HG02852 (cell line): ENCODE results near the gene MXD3.
"Not testable (repeated sequence)": the region's sequence is repeated elsewhere in the genome, so short reads cannot be mapped to it uniquely, and the experiment has no call there.

Source experiments
- ATAC-seq: cut with Tn5 transposase; IDR thresholded peaks from one replicate; pipeline ENCODE4 v1.9.1; 2021; ENCODE audit warnings: mild to moderate bottlenecking, moderate library complexity; ENCODE audit not compliant: unreplicated experiment

MXD3 gene

DNA sequence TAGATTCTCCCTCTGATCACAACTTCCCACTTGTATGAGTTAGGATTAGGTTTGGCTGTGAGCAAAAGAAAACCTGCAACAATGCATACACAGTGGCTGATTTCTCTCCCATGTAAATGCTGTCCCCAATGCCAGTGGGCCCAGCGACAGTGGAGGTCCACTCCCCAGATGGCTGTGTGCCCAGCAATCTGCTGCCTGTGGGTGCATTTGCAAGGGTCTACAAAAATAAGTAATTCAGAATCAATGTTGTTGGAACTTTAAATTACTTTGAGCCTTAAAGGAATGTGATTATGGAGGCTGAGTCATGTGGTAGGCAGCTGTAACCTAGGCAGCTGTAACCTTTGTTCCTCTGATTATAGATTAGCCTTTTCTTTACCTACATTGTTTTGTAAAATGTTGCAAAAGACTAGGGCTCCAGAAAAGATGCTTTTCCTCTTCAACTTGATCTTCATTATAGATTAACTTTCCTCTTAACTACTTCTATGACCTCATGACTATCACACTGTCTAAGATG is 14.2 kb upstream of the MXD3 start:
- ATAC-seq, result no peak

DNA sequence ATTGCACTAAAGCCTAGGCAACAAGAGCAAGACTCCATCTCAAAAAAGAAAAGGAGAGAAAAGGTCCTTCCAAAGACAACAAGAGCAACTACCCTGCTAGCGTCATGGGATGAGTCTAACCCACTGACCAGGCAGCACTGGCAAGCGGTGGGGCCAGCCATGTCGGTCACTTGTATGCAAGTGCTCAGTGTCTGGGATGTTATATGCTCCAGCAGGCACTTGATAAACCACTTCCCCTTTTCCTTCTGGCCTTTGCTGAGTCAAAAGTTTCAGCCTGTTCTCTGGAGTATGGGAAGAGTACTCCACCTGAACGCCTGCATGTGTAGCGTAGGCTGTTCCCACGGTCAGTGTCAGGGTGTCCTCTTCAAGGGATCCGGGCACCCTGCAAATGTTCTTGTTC is 9.2 kb upstream of the MXD3 start:
- ATAC-seq, result no peak

DNA sequence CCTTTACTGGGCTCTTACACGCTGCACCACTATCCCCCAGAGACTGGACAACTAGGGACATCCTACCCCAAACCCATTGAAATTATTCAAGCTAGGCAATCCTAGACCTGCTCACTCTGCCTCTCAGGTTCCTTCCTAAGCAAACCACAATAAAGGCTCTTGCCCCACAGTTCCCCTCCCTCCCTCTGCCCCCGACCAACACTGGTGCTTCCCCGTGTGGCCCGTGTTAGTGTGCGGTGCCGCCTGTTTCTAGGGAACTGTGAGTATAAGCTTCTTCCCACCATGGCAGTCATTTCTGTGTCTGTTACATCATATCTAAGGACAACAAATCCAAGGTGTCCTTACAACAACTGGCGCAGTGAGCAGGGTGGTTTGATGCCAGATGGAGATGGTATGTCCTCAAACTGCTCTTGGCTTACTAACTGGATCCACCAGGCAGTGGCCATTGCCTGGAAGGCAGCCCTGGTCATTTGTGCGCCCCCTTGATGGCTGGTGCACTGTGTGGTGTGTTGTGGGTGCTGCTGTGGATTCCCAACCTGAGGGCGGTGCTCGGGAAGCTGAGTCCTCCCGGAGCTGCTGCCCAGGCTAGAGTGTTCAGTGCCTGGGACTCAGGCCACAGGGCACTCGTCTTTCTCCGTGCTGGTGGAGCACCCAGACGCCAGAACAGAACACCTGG is 8.4 kb upstream of the MXD3 start:
- ATAC-seq, result no peak

DNA sequence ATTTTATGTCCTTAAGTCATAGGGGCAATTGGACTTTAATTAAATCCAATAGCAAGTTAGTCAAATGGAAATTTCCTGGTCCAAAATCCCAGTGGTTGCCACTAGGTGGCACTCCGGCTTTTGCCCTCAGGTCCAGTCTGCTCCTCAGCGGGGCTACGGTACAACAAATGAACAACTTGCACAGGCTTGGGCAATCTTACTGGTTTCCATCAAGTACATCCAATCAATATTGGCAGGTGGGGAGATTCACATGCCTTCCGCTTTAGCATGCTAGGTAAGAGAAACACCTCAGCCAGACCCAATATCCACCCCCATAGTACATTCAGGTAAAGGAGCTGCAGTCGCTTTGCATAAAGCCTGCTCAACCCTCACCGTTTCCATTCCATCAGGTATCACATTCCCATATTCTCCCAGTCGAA is 6.3 kb upstream of the MXD3 start:
- ATAC-seq, result no peak

DNA sequence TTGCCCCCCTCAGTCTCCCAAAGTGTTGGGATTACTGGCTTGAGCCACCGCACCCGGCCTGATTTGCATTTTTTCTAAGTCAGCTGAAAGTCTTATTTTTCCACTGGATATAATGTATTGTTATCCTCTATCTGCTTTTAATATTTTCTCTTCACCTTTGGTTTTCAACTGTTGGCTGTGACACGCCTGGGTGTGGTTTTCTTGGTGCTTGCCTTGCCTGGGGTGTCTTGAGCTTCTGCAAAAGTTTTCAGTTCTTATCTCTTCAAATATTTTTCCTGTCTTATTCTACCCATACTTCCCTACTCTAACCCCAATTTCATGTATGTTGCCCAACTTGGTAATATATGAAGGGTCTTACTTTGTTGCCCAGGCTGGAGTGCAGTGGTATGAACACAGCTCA is 4.3 kb upstream of the MXD3 start:
- no peak for ATAC-seq

DNA sequence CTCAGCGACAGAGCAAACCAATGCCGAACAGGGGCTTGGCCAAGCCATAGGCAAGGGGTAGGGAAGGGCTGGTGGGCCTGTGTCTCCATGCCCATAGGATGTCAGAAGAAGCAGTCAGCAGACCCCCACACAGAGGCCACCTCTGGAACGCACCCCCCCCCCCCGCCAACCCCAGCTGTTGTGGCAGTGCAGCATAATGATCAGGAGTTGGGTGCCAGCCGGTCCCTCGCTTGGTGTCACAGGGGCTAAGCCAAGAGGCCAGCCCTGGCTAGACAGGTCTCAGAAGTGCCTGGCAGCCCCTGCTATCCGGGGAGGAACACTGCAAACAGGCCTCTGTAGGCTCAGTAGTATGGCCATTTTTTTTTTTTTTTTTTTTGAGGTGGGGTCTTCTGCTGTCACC is 3.7 kb upstream of the MXD3 start:
- no peak for ATAC-seq

DNA sequence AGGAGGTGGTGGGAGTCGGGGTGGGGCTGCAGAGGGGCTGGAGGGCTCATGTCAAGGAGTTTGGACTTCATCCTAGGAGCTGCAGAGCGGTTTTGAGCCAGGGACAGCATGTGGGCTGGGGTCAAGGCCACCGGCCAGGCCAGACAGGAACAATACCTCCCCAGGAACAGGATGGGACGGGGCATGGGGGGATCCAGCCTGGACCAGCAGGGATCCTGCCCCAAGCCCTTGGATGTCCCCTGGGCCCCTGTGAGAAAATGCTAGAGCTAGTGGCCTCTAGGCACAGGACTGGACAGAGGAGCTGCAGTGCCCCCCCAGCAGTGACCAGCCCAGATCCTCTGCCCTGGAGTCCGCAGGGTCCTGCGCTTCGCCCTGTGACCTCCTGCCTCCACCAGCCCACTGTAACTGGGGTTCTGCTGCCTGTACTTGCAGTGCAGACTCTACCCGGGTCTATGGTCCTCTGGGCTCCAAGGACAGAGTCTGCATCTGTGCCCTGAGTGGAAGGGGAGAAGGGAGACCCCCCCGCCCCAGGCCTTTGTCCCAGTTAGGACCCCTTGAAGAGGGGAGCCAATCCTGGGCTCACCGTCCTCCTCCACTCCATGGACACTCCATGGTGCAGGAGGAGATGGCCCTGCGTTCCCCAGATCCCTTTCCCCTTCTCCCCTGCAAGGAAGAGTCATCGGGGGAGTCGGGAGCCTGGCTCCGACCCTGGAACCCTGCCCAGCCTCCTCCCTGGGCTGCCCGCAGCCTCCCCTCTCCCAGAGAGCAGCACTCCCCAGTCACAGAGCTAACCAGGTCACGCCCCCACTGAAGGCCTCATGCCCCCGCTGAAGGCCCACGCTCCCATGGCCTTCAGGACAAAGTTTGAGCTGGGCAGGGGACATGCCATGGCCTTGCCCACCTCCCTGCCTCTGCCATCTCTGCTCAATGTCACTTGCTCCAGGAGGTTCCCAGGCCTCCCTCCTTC is 3.0 kb upstream of the MXD3 start:
- ATAC-seq, result no peak

DNA sequence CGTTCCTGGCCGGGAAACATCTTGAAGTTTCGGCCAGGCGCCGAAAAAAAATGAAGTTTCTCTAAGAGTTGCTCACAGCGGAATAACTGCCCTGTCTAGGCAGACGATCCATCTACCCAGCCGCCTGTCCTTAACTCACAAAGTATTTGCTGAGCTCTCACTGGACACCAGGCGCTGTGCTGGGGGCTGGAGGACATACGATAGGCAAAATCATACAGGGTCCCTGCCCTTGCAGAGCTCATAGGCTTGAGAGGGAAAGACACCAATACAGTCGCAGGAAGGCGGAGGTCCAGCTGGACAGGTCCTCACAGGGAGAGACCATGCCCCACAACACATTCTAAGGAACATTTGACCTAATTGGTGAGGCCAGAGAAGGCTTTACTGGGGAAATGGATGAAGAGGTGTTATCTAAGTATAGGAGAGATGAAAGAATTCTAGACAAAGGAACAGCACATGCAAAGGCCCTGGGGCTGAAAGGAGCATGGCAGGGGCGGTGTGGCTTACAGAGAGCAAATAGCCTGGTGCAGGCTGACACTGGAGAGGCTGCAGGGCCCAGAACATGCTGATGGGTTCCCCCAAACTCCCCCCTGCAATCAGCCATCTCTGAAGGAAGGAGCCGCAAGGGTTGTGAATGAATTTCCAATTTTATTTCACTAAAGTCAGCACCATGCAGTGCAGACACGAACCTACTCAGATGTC is 2.0 kb upstream of the MXD3 start:
- ATAC-seq, result no peak

DNA sequence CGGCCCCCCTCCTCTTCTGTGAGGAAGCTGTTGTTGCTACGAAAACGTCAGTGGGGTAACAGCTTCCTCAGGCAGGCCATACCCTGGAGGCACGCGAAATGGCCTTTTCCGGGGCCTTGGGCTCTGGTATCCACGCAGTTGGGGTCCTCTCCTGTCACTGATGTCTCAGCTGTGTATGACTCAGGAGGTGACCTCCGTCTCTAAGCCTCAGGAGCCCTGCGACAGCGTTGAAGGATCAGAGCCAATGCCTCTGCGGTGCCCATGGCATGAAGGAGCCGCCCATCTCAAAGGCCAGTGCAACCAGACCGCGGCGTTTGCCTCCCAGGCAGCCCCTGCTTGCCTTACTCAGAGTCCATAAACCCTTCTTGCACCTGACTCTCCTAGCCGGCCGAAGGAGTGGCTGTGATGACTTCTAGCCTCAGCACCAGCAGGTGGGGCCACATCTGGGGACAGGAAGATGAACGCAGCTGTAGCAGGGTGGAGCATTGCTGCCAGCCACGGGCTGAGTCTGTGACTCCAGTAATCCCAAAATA is 1.0 kb upstream of the MXD3 start:
- peak; percentile 21 for ATAC-seq

DNA sequence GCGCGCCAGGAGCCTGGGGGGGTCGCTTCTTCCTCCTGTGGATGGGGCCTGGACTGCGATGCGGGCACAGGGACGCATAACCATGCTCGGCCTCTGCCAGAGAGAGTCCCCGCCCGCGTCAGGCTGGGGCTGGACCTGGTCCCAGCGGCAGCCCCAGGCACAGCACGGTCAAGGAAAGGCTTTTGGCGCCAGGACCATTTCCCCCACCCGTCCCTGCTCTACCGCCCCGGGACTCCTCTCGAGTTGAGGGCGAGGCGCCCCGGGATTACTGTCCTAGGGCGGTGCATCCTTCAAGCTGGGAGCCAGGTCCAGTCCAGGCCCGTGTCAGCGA is 341 bp downstream of the MXD3 start:
- ATAC-seq, result no peak

DNA sequence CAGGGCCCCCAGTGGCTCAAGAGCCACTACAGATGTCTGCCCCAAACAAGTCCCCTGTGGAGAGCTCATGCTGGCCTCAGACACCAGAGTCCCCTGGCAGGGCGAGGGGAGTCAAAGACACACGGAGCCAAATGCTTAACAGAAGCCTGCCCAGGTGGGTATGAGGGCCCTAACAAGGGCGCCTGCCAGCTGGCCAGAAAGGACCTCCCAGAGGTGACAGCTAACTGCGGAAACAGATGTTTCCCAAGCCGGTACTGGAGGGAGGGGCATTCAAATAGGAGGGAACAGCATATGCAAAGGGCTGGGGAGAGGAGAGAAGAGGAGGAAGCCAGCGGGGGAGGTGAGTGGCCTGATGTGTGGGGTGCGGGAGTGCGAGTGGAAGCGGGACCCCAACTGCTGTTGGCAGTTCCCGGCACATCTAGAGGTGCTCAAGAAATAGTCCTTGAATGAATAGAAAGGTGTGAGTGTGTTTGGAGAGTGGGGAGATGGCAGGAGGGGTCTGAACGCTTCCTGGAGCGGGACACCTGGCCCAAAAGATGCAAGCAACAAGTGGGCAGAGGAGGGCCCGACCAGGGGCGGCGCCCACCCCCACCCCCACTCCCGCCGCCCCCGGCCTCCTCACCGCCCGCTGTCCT is 824 bp downstream of the MXD3 start:
- ATAC-seq, result peak; percentile 27

DNA sequence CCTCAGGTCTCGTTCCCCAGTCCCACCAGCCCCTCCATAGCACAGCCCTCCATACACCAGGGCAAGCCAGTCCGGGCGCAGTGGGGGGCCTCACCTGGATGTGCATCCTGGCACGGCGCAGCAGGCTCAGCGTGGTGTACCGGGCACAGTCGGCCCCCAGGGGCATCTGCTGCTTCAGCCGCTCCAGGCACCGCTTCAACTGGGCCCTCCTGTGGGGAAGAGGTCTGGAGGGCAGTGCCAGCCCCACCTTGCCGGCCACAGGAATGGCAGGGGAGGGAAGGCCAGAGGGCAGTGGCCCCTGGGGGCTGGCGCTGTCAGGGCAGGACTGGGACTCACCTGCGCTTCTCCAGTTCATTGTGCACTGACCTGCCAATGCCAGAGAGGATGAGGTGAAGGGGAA is 1.4 kb downstream of the MXD3 start:
- ATAC-seq, result no peak

DNA sequence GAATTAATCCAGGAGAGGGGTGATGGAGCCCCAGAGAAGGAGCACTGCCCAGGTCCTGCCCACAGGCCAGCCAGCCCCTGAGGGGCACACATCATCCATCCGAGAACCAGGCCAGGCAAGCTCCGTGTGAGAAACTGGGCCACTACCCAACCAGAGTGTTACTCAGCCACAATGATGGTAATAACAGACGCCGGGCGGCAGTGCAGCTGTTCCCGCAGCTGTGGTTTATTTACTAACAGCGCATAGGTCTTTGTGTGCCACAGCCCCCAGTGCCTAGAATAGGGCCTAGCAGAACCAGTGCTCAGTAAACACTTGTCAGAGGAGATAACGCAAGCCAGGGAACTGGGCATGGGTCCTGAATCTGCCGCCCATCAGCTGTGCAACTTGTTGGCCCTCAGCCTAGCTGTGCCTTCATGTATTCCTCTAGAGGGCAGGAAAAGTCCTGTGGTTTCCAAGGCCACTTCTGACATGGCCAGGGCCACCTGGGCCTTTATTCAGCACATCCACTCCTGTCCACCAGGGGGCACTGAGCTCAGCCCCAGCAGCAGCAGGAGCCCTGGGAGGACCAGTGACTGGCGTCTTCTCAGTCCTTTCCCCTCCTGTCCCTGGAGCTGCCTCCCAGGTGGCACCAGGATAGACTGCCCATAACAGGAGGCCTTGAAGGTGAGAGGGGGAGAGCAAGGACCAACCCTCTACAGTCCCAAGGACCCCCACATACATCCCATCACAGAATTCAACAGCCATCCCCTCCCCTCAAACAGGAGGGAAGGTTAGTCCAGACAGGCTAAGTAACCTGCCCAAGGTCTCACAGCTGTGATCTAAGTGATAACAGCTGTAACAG is 2.1 kb downstream of the MXD3 start:
- ATAC-seq, result no peak

DNA sequence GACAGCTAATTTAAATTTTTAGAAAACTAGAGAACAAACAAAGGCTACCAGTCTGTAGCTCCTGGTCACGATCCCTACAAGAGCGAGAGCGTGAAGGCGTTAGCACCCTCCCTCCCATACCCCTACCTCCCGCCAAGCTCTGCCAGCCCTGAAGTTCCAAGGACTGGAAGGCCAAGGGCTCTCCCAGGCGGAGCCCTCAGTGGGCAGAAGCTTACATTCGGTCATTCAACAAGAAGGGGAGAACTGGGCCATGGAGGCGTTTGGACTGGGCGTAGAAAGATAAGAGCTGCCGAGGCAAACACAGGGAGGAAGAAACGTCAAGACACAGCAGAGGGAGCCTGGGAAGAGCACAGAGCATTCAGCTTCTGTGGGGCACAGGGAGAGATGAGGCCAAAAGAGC is 3.0 kb downstream of the MXD3 start:
- ATAC-seq, result no peak

DNA sequence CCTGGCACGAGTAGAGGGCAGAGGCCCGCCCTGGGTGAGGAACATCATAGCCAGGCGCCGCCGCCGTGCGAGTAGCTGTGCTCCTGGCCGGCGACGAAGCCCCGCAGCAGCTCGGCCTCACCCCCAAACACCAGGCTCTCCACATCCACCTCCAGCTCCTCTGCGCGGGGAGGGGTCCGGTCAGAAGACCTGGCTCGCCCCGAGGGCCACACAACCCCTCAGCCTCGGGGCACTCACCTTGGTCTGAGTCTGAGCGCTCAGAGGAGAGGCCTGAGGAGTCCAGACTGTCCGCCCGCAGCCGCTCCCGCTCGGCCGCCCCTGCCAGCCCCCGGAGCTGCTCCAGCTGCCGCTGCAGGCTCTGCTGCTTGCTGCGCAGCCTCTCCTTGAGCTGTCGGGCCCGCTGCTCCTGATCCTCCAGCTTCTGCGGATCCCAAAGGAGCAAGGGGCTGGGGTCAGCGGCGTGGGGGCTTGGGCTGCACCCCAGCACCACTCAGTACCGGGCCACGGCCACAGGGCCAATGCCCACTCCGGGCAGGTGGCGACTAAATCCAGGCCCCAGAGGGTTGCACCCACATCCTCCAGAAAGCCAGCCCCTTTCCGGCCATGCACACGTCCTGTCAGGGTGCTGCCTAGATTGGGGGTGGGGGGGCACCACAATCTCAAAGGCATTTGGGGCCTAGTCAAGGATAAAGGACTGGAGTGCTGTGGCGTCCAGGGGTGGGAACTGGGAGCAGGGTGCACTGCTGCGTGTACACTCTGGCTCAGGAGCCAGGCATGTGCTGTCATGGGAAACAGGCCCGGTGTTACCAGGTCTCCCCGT is 3.9 kb downstream of the MXD3 start:
- ATAC-seq, result no peak

DNA sequence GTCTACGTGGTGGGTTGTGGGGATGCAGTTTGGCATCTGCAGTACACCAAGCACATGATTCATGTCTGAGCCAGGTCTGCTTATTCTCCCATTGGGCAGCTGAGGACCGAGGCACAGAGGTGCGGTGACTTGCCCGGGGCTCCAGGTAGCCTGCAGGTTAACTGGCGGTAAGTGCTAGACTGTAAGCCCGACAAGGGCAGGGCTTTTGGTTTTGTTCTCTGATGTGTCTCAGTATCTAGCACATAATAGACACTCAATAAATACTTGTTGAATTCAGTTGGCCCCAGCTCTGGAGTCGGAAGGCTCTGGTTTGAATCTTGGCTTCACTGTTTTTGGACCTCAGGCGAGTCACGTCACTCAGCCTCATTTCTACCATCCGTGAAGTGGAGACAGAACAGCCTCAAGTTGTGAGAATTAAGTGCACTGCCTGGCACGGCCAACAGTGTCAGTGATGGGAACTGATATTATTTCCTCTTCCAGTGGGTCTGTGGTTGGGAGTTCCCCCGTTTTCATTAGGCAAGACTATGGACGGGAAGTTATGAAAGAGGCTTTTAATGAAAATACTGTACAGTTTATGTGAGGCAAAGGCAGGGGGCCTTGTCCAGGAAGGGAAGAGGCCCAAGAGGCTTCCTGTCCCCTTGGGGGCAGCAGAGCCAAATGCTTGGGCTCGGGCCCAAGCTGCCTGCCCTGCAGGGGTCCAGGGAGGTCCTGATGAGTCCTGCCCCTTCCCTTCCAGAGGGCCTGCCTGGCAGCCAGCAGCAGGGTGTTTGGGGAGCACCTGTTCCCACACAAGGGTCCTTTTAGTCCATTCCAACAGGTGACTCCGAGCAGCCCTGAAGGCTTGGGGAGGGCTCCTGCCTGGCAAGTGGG is 4.8 kb downstream of the MXD3 start:
- no peak for ATAC-seq

DNA sequence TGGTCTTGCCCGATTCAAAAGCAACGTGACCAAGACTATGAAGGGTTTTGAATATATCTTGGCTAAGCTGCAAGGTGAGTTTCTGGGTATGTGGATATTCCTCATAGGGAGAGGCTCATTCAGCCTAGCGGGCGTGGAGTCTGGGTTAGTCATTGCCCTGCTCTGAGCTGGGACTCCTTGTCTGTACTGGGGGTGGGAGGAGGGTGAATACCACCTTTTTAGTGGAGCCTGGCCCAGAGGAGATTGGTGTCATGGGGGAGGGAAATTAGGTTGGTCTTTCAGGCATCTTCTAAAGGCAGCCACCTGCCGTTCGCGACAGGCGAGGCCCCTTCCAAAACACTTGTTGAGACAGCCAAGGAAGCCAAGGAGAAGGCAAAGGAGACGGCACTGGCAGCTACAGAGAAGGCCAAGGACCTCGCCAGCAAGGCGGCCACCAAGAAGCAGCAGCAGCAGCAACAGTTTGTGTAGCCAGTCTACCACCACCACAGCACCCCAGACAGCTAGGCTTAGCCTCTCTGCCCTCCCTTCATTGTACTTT is 5.5 kb downstream of the MXD3 start:
- not testable (repeated sequence) for ATAC-seq
